Activated T-helper 17 cell treated with anti-CD3 and anti-CD28 coated beads, Interleukin-2, amount 50 U/mL, for 72 hours (primary cell): ENCODE measurements around the gene WASL. TPM values are rescaled to one million over a fixed set of nuclear protein-coding genes. Genes with fewer than 3 reads are reported as not detected.
"Not testable (repeated sequence)": the region's sequence is repeated elsewhere in the genome, so short reads cannot be mapped to it uniquely, and the experiment has no call there.

ENCODE experiments used
- ATAC-seq: fragments of 150-1000 bp; cut with Tn5 transposase; replicated peaks from 2 replicates; pipeline ENCODE4 v1.10.0; 2021; ENCODE audit warnings: mild to moderate bottlenecking, moderate library complexity
- H3K27ac Mint-ChIP-seq: one replicate; pipeline ENCODE4 v1.8.0; 2022; ENCODE audit warnings: mixed read lengths
- H3K27me3 Mint-ChIP-seq: one replicate; pipeline ENCODE4 v1.8.0; 2022; ENCODE audit warnings: mixed read lengths
- H3K36me3 Mint-ChIP-seq: one replicate; pipeline ENCODE4 v1.8.0; 2022; ENCODE audit warnings: low read depth, mild to moderate bottlenecking, mixed read lengths
- H3K4me1 Mint-ChIP-seq: one replicate; pipeline ENCODE4 v1.8.0; 2022; ENCODE audit warnings: mixed read lengths
- H3K4me3 Mint-ChIP-seq: one replicate; pipeline ENCODE4 v1.8.0; 2022; ENCODE audit warnings: mild to moderate bottlenecking, mixed read lengths
- H3K9me3 Mint-ChIP-seq: one replicate; pipeline ENCODE4 v1.8.0; 2022; ENCODE audit warnings: mixed read lengths
- total RNA-seq, 2 donors: library from RNA; stranded (reverse); gene quantifications; one replicate each; pipeline ENCODE4 v1.2.3, GENCODE V29; 2022

The WASL gene
- total RNA-seq, 2 donors from 2014 or later: 8.0 to 8.7 TPM

- Mint-ChIP-seq H3K9me3 (no peaks in the 10 kb centered on the region), H3K27ac (no peak overlapping the region), H3K4me1 (no peaks in the 10 kb centered on the region), H3K36me3 (no peaks in the 10 kb centered on the region), H3K4me3 (no peak overlapping the region), H3K27me3 (peaks cover 13% of the 10 kb centered on the region)
- ATAC-seq: no peak
Observed at GRCh38 chr7:123782071-123782798, 33.4 kb upstream of the WASL start.

- H3K4me1 Mint-ChIP-seq, H3K4me3 Mint-ChIP-seq, ATAC-seq, H3K36me3 Mint-ChIP-seq, H3K27ac Mint-ChIP-seq, H3K9me3 Mint-ChIP-seq: not testable (repeated sequence)
- peaks cover 22% of the 10 kb centered on the region for H3K27me3 Mint-ChIP-seq
Observed at GRCh38 chr7:123780472-123780871, 31.7 kb upstream of the WASL start.

- H3K36me3 Mint-ChIP-seq: no peaks in the 10 kb centered on the region
- no peak overlapping the region for H3K27ac Mint-ChIP-seq
- ATAC-seq: no peak
- H3K4me1 Mint-ChIP-seq: peaks cover 9% of the 10 kb centered on the region
- no peak overlapping the region for H3K4me3 Mint-ChIP-seq
- H3K9me3 Mint-ChIP-seq: no peaks in the 10 kb centered on the region
- H3K27me3 Mint-ChIP-seq: peaks cover 25% of the 10 kb centered on the region
Observed at GRCh38 chr7:123774496-123774895, 25.7 kb upstream of the WASL start.

- Mint-ChIP-seq H3K9me3 (no peaks in the 10 kb centered on the region), H3K27me3 (peaks cover 29% of the 10 kb centered on the region), H3K36me3 (no peaks in the 10 kb centered on the region), H3K4me1 (peaks cover 14% of the 10 kb centered on the region), H3K4me3 (no peak overlapping the region), H3K27ac (no peak overlapping the region)
- ATAC-seq: no peak
Observed at GRCh38 chr7:123773481-123773880, 24.7 kb upstream of the WASL start.

GRCh38 chr7:123772652-123773051 lies 23.8 kb upstream of the WASL start:
- Mint-ChIP-seq H3K4me1 (peaks cover 14% of the 10 kb centered on the region), H3K36me3 (no peaks in the 10 kb centered on the region), H3K27ac (no peak overlapping the region), H3K4me3 (no peak overlapping the region), H3K9me3 (no peaks in the 10 kb centered on the region), H3K27me3 (peaks cover 30% of the 10 kb centered on the region)
- ATAC-seq: no peak

- no peak overlapping the region for H3K27ac Mint-ChIP-seq
- H3K4me3 Mint-ChIP-seq: no peak overlapping the region
- peaks cover 14% of the 10 kb centered on the region for H3K4me1 Mint-ChIP-seq
- no peaks in the 10 kb centered on the region for H3K9me3 Mint-ChIP-seq
- ATAC-seq: no peak
- H3K36me3 Mint-ChIP-seq: no peaks in the 10 kb centered on the region
- peaks cover 35% of the 10 kb centered on the region for H3K27me3 Mint-ChIP-seq
Observed at GRCh38 chr7:123771846-123772245, 23.0 kb upstream of the WASL start.

- ATAC-seq: no peak
- no peaks in the 10 kb centered on the region for H3K9me3 Mint-ChIP-seq
- H3K27ac Mint-ChIP-seq: no peak overlapping the region
- H3K27me3 Mint-ChIP-seq: peaks cover 34% of the 10 kb centered on the region
- peak overlapping the region; percentile 36 for H3K4me3 Mint-ChIP-seq
- peaks cover 14% of the 10 kb centered on the region for H3K4me1 Mint-ChIP-seq
- H3K36me3 Mint-ChIP-seq: no peaks in the 10 kb centered on the region
Observed at GRCh38 chr7:123771256-123771655, 22.5 kb upstream of the WASL start.

- peak overlapping the region; percentile 31 for H3K27ac Mint-ChIP-seq
- H3K27me3 Mint-ChIP-seq: peaks cover 32% of the 10 kb centered on the region
Observed at GRCh38 chr7:123770378-123770777, 21.6 kb upstream of the WASL start.

GRCh38 chr7:123769371-123769770 lies 20.6 kb upstream of the WASL start:
- no peak overlapping the region for H3K27ac Mint-ChIP-seq
- H3K9me3 Mint-ChIP-seq: no peaks in the 10 kb centered on the region

More at GRCh38 chr7:123770378-123770777, 21.6 kb upstream of the WASL start:
- Mint-ChIP-seq H3K4me3 (peak overlapping the region; percentile 36), H3K4me1 (peaks cover 14% of the 10 kb centered on the region), H3K9me3 (no peaks in the 10 kb centered on the region), H3K36me3 (no peaks in the 10 kb centered on the region)
- ATAC-seq: peak; percentile 100

GRCh38 chr7:123768493-123768892 lies 19.7 kb upstream of the WASL start:
- Mint-ChIP-seq H3K4me1 (peaks cover 14% of the 10 kb centered on the region), H3K27ac (no peak overlapping the region), H3K36me3 (no peaks in the 10 kb centered on the region), H3K9me3 (peaks cover 4% of the 10 kb centered on the region), H3K4me3 (no peak overlapping the region), H3K27me3 (peaks cover 24% of the 10 kb centered on the region)
- no peak for ATAC-seq

More at GRCh38 chr7:123769371-123769770, 20.6 kb upstream of the WASL start:
- peaks cover 14% of the 10 kb centered on the region for H3K4me1 Mint-ChIP-seq
- no peak for ATAC-seq
- no peaks in the 10 kb centered on the region for H3K36me3 Mint-ChIP-seq
- H3K4me3 Mint-ChIP-seq: no peak overlapping the region
- H3K27me3 Mint-ChIP-seq: peaks cover 27% of the 10 kb centered on the region

GRCh38 chr7:123763191-123763661 lies 14.4 kb upstream of the WASL start:
- no peaks in the 10 kb centered on the region for H3K36me3 Mint-ChIP-seq
- no peaks in the 10 kb centered on the region for H3K4me1 Mint-ChIP-seq
- no peak for ATAC-seq
- H3K27me3 Mint-ChIP-seq: peaks cover 17% of the 10 kb centered on the region
- H3K9me3 Mint-ChIP-seq: peaks cover 4% of the 10 kb centered on the region
- H3K27ac Mint-ChIP-seq: no peak overlapping the region
- H3K4me3 Mint-ChIP-seq: no peak overlapping the region

GRCh38 chr7:123761729-123762128 lies 12.9 kb upstream of the WASL start:
- no peak for ATAC-seq
- Mint-ChIP-seq H3K27me3 (peaks cover 12% of the 10 kb centered on the region), H3K4me3 (no peak overlapping the region), H3K36me3 (no peaks in the 10 kb centered on the region), H3K9me3 (peaks cover 4% of the 10 kb centered on the region), H3K4me1 (no peaks in the 10 kb centered on the region), H3K27ac (no peak overlapping the region)

GRCh38 chr7:123757095-123757494 lies 8.3 kb upstream of the WASL start:
- no peaks in the 10 kb centered on the region for H3K36me3 Mint-ChIP-seq
- H3K9me3 Mint-ChIP-seq: no peaks in the 10 kb centered on the region
- peaks cover 4% of the 10 kb centered on the region for H3K27me3 Mint-ChIP-seq
- H3K4me1 Mint-ChIP-seq: peaks cover 6% of the 10 kb centered on the region
- ATAC-seq: peak; percentile 45
- no peak overlapping the region for H3K4me3 Mint-ChIP-seq
- no peak overlapping the region for H3K27ac Mint-ChIP-seq

- Mint-ChIP-seq H3K4me1 (peaks cover 12% of the 10 kb centered on the region), H3K27ac (peak overlapping the region; percentile 13), H3K9me3 (no peaks in the 10 kb centered on the region), H3K27me3 (no peaks in the 10 kb centered on the region), H3K36me3 (no peaks in the 10 kb centered on the region), H3K4me3 (no peak overlapping the region)
- no peak for ATAC-seq
Observed at GRCh38 chr7:123755338-123755737, 6.5 kb upstream of the WASL start.

GRCh38 chr7:123754271-123754871 lies 5.6 kb upstream of the WASL start:
- H3K27me3 Mint-ChIP-seq: no peaks in the 10 kb centered on the region
- H3K36me3 Mint-ChIP-seq: no peaks in the 10 kb centered on the region
- H3K4me1 Mint-ChIP-seq: peaks cover 12% of the 10 kb centered on the region
- no peak overlapping the region for H3K4me3 Mint-ChIP-seq
- ATAC-seq: no peak
- H3K9me3 Mint-ChIP-seq: no peaks in the 10 kb centered on the region
- H3K27ac Mint-ChIP-seq: no peak overlapping the region
